ENCODE measurements around the gene LRRC4C. TPM values are rescaled to one million over a fixed set of nuclear protein-coding genes. Genes with fewer than 3 reads are reported as not detected.

The LRRC4C gene
- total and polyA plus RNA-seq, 2 experiments from 2014 or later: 0.35 to 1.1 TPM

GRCh38 chr11:41133023-41133422, 326.4 kb downstream of the LRRC4C start:
- Histone ChIP-seq H4K20me1 (replicated peaks; ENCODE audit: insufficient read depth) (no peaks in the 10 kb centered on the region), H3K27me3 (ENCODE audit: insufficient read depth) (no peaks in the 10 kb centered on the region), H3K27ac (ENCODE audit: low read depth) (no peak overlapping the region), H3F3A (replicated peaks; ENCODE audit: low read depth) (no peaks in the 10 kb centered on the region), H3K4me2 (no peak overlapping the region), H3K9me2 (ENCODE audit: insufficient read depth) (peaks cover 3% of the 10 kb centered on the region; the same call in 1 of the 2 replicates), H3K4me3 (no peak overlapping the region), H2AFZ (no peak overlapping the region), H3K4me1 (ENCODE audit: insufficient read depth) (peaks cover 7% of the 10 kb centered on the region; the same call in 1 of the 2 replicates), H3K36me3 (ENCODE audit: insufficient read depth) (no peaks in the 10 kb centered on the region), H3K79me2 (replicated peaks; ENCODE audit: insufficient read depth) (no peaks in the 10 kb centered on the region)
- Mint-ChIP-seq H3K9me3 (no peaks in the 10 kb centered on the region), H3K27me3 (ENCODE audit: insufficient read depth, low read depth, poor library complexity) (no peaks in the 10 kb centered on the region), H3K4me1 (peaks cover 6% of the 10 kb centered on the region), H3K27ac (no peak overlapping the region), H3K36me3 (ENCODE audit: low read depth) (no peaks in the 10 kb centered on the region), H3K4me3 (no peak overlapping the region)
- TF ChIP-seq STAT1 (IDR thresholded peaks at IDR 0.05; ENCODE audit: unreplicated experiment) (no peak), REST (IDR thresholded peaks at IDR 0.05; ENCODE audit: unreplicated experiment) (no peak), CTCF (conservative IDR thresholded peaks at IDR 0.05; ENCODE audit: low read depth in 2 of 2) (no peak), EZH2 (IDR thresholded peaks at IDR 0.05; ENCODE audit: low read depth, unreplicated experiment) (no peak), EZH2phosphoT487 (IDR thresholded peaks at IDR 0.05; ENCODE audit: unreplicated experiment) (no peak), JUNB (IDR thresholded peaks at IDR 0.05; ENCODE audit: unreplicated experiment) (no peak), ZNF331 (CRISPR knock-in tag; IDR thresholded peaks at IDR 0.05; ENCODE audit: low read depth) (no peak), NANOG (IDR thresholded peaks at IDR 0.05; ENCODE audit: borderline replicate concordance) (no peak), CREB1 (CRISPR knock-in tag; IDR thresholded peaks at IDR 0.05; ENCODE audit: low read depth) (no peak), ZNF462 (CRISPR knock-in tag; IDR thresholded peaks at IDR 0.05) (no peak), POLR2AphosphoS5 (IDR thresholded peaks at IDR 0.05; ENCODE audit: low read depth) (no peak), ETS1 (IDR thresholded peaks at IDR 0.05) (no peak), ZNF114 (CRISPR knock-in tag; IDR thresholded peaks at IDR 0.05) (no peak)
- DNase-seq (ENCODE audit: low spot score): no peak
- no peak for ATAC-seq

Measured in GM23338 (cell line).